ENCODE results near the gene CCDC194. TPM values are rescaled to one million over a fixed set of nuclear protein-coding genes. Genes with fewer than 3 reads are reported as not detected.

The CCDC194 gene
- under 1 TPM in 2 of 3 donors, not detected in 1; 0.64 to 0.66 TPM for total RNA-seq

GRCh38 chr19:17393914-17394313 lies at the start of gene CCDC194:
Gene CCDC194, minus strand, starts transcription at chr19:17394196. Its CDS starts 38 bp downstream, at chr19:17394158.
- Histone ChIP-seq H3K9me3 (no peaks in the 10 kb centered on the region), H3K4me3 (peak within 1 kb of the TSS in 1 of 3 donors; percentile 22), H3K27ac (no peak within 1 kb of the TSS), H3K27me3 (peaks cover 0 to 2% of the 10 kb centered on the region in 2 donors), H3K36me3 (no peaks in the 10 kb centered on the region), H3K4me1 (peaks cover 0 to 2% of the 10 kb centered on the region in 2 donors)
- DNase-seq (ENCODE audit: low spot score in 2 of 2): no peak
- intact Hi-C loops (cut with DNase I; ENCODE audit: low total_unique reads): no loop called here
- no peak for TF ChIP-seq POLR2AphosphoS5 (IDR thresholded peaks at IDR 0.05)
- TF ChIP-seq CTCF (IDR thresholded peaks at IDR 0.05): no peak
- TF ChIP-seq POLR2A (IDR thresholded peaks at IDR 0.05): no peak

- no peak for DNase-seq (ENCODE audit: low spot score in 2 of 2)
- Histone ChIP-seq H3K9me3 (no peaks in the 10 kb centered on the region), H3K27me3 (no peaks in the 10 kb centered on the region), H3K4me1 (no peaks in the 10 kb centered on the region), H3K27ac (peak overlapping the region; percentile 40 to 57), H3K4me3 (no peak overlapping the region), H3K36me3 (no peaks in the 10 kb centered on the region)
- TF ChIP-seq CTCF (IDR thresholded peaks at IDR 0.05) (no peak), POLR2AphosphoS5 (IDR thresholded peaks at IDR 0.05) (no peak), POLR2A (IDR thresholded peaks at IDR 0.05) (no peak)
- intact Hi-C loops (cut with DNase I; ENCODE audit: low total_unique reads): no loop called here
Observed at GRCh38 chr19:17441241-17442021, 47.4 kb upstream of the CCDC194 start.

- DNase-seq (ENCODE audit: low spot score in 2 of 2): no peak
- Histone ChIP-seq H3K36me3 (no peaks in the 10 kb centered on the region), H3K4me3 (no peak overlapping the region), H3K9me3 (no peaks in the 10 kb centered on the region), H3K4me1 (no peaks in the 10 kb centered on the region), H3K27me3 (no peaks in the 10 kb centered on the region), H3K27ac (no peak overlapping the region)
- intact Hi-C loops (cut with DNase I; ENCODE audit: low total_unique reads): no loop called here
- TF ChIP-seq CTCF (IDR thresholded peaks at IDR 0.05) (no peak), POLR2A (IDR thresholded peaks at IDR 0.05) (no peak), POLR2AphosphoS5 (IDR thresholded peaks at IDR 0.05) (no peak)
Observed at GRCh38 chr19:17436874-17437267, 42.9 kb upstream of the CCDC194 start.

- no peak for TF ChIP-seq POLR2AphosphoS5 (IDR thresholded peaks at IDR 0.05)
- TF ChIP-seq CTCF (IDR thresholded peaks at IDR 0.05): no peak
- TF ChIP-seq POLR2A (IDR thresholded peaks at IDR 0.05): no peak
- intact Hi-C loops (cut with DNase I; ENCODE audit: low total_unique reads): no loop called here
- Histone ChIP-seq H3K27ac (no peak overlapping the region), H3K27me3 (no peaks in the 10 kb centered on the region), H3K36me3 (no peaks in the 10 kb centered on the region), H3K4me3 (no peak overlapping the region), H3K4me1 (no peaks in the 10 kb centered on the region), H3K9me3 (no peaks in the 10 kb centered on the region)
- DNase-seq (ENCODE audit: low spot score in 2 of 2): no peak
Observed at GRCh38 chr19:17436094-17436873, 42.3 kb upstream of the CCDC194 start.

DNA sequence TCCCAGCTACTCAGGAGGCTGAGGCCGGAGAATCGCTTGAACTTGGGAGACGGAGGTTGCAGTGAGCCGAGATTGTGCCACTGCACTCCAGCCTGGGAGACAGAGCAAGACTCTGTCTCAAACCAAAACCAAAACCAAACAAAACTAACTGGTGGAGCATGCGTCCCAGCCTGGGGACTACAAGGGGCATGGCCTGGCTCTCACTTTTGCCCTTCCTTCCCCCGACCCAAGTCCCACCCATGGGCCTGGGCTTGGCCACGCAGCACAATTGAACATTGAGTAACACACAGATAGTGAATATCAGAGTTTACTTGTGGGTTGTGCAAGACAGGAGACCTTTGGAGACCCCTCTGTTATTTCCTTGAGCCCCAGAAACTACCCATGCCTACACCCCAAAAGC lies 41.2 kb upstream of the CCDC194 start:
- intact Hi-C loops (cut with DNase I; ENCODE audit: low total_unique reads): no loop called here
- no peaks in the 10 kb centered on the region for H3K27me3 ChIP-seq
- H3K36me3 ChIP-seq: no peaks in the 10 kb centered on the region

More for the DNA sequence above, 41.2 kb upstream of the CCDC194 start:
- H3K27ac ChIP-seq: no peak overlapping the region
- no peak for DNase-seq (ENCODE audit: low spot score in 2 of 2)
- no peaks in the 10 kb centered on the region for H3K9me3 ChIP-seq
- H3K4me1 ChIP-seq: no peaks in the 10 kb centered on the region
- H3K4me3 ChIP-seq: no peak overlapping the region
- no peak for TF ChIP-seq POLR2A (IDR thresholded peaks at IDR 0.05)
- no peak for TF ChIP-seq POLR2AphosphoS5 (IDR thresholded peaks at IDR 0.05)
- no peak for TF ChIP-seq CTCF (IDR thresholded peaks at IDR 0.05)
